ENCODE results near the gene ARL6IP6. TPM values are rescaled to one million over a fixed set of nuclear protein-coding genes. Genes with fewer than 3 reads are reported as not detected.

The ARL6IP6 gene
- total and polyA plus RNA-seq, 2 of the 13 experiments (the other 11 are each of a cell fraction or from before 2014, with no cell fraction given): 45.0 to 65.9 TPM

DNA sequence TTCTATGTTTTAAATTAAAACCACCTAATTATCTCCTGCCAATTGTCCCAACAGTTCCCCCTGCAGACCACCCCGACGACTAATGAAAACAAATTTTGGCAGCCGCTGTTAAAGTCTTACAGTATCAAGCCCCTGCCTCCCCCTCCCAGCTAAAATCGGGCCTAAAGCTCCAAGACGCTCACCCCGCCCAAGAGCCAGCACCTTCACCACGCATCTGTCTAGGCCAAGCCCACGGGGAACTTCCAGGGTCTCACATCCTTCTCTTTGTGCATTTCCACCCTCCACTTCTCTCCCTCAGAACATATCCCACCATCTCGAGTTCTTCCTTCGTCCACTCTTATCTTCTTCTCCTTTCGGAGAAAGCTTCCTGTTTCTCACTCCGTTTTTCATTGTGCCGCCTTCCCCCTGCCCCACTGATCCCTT, 1.6 kb upstream of the ARL6IP6 start (continued):
- TF ChIP-seq ZHX2 (IDR thresholded peaks at IDR 0.05; ENCODE audit: low read depth) (no peak), ZHX2 (CRISPR knock-in tag; IDR thresholded peaks at IDR 0.05; ENCODE audit: borderline replicate concordance) (peak; percentile 41; the same call in 1 of the 2 replicates), ZNF253 (CRISPR knock-in tag; IDR thresholded peaks at IDR 0.05; ENCODE audit: borderline replicate concordance) (0 out of 2 replicates have a peak, but pooled peaks have one; percentile 46), ZFP36L1 (CRISPR knock-in tag; IDR thresholded peaks at IDR 0.05) (peak; percentile 27; the same call in 1 of the 2 replicates), KLF15 (CRISPR knock-in tag; IDR thresholded peaks at IDR 0.05; ENCODE audit: borderline replicate concordance) (peak; percentile 26; the same call in 1 of the 2 replicates), NR0B2 (CRISPR knock-in tag; IDR thresholded peaks at IDR 0.05) (peak; percentile 84; the same call in 1 of the 2 replicates), LCORL (IDR thresholded peaks at IDR 0.05) (peak; percentile 48; the same call in 1 of the 2 replicates), LCORL (CRISPR knock-in tag; IDR thresholded peaks at IDR 0.05) (no peak), ZNF121 (CRISPR knock-in tag; IDR thresholded peaks at IDR 0.05) (0 out of 2 replicates have a peak, but pooled peaks have one; percentile 16), SIN3B (IDR thresholded peaks at IDR 0.05; ENCODE audit: low read length) (peak; percentile 47; the same call in 1 of the 2 replicates), NAIF1 (CRISPR knock-in tag; IDR thresholded peaks at IDR 0.05; ENCODE audit: borderline replicate concordance) (no peak), ZFAT (CRISPR knock-in tag; conservative IDR thresholded peaks at IDR 0.05) (0 out of 2 replicates have a peak, but pooled peaks have one; percentile 55), ZNF776 (CRISPR knock-in tag; IDR thresholded peaks at IDR 0.05) (0 out of 2 replicates have a peak, but pooled peaks have one; percentile 54), NFKBIZ (CRISPR knock-in tag; IDR thresholded peaks at IDR 0.05) (0 out of 2 replicates have a peak, but pooled peaks have one; percentile 5), ATM (IDR thresholded peaks at IDR 0.05; ENCODE audit: borderline replicate concordance) (no peak), ZNF619 (CRISPR knock-in tag; IDR thresholded peaks at IDR 0.05) (no peak), PAX8 (CRISPR knock-in tag; IDR thresholded peaks at IDR 0.05; ENCODE audit: borderline replicate concordance) (0 out of 2 replicates have a peak, but pooled peaks have one; percentile 28), ZNF644 (CRISPR knock-in tag; IDR thresholded peaks at IDR 0.05; ENCODE audit: low read depth) (no peak)
- TF ChIP-seq, protein P1, sequence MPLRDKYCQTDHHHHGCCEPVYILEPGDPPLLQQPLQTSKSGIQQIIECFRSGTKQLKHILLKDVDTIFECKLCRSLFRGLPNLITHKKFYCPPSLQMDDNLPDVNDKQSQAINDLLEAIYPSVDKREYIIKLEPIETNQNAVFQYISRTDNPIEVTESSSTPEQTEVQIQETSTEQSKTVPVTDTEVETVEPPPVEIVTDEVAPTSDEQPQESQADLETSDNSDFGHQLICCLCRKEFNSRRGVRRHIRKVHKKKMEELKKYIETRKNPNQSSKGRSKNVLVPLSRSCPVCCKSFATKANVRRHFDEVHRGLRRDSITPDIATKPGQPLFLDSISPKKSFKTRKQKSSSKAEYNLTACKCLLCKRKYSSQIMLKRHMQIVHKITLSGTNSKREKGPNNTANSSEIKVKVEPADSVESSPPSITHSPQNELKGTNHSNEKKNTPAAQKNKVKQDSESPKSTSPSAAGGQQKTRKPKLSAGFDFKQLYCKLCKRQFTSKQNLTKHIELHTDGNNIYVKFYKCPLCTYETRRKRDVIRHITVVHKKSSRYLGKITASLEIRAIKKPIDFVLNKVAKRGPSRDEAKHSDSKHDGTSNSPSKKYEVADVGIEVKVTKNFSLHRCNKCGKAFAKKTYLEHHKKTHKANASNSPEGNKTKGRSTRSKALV (CRISPR knock-in tag; IDR thresholded peaks at IDR 0.05): peak; percentile 40; the same call in 1 of the 2 replicates
- TF ChIP-seq, protein P2, sequence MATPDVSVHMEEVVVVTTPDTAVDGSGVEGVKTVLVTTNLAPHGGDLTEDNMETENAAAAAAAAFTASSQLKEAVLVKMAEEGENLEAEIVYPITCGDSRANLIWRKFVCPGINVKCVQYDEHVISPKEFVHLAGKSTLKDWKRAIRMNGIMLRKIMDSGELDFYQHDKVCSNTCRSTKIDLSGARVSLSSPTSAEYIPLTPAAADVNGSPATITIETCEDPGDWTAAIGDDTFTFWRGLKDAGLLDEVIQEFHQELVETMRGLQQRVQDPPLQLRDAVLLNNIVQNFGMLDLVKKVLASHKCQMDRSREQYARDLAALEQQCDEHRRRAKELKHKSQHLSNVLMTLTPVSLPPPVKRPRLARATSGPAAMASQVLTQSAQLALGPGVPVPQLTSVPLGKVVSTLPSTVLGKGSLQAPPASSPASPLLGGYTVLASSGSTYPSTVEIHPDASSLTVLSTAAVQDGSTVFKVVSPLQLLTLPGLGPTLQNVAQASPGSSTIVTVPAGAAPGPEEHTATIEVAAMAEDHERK (CRISPR knock-in tag; IDR thresholded peaks at IDR 0.05; ENCODE audit: low read depth): no peak
